ENCODE measurements around the gene MAPK14. TPM values are rescaled to one million over a fixed set of nuclear protein-coding genes. Genes with fewer than 3 reads are reported as not detected.

MAPK14 gene
- total RNA-seq, 3 donors from 2014 or later (not counting 1 experiment from before 2014, with no cell fraction given): 68.0 to 106 (median 84.5) TPM

GRCh38 chr6:36066817-36067216 is 39.2 kb downstream of the MAPK14 start:
- no peaks in the 10 kb centered on the region for H3K9me3 Mint-ChIP-seq
- no peak overlapping the region for H3K4me3 ChIP-seq (ENCODE audit: low read length)
- no peaks in the 10 kb centered on the region for H3K27me3 Mint-ChIP-seq (ENCODE audit: low read depth in 2 of 2)
- no peaks in the 10 kb centered on the region for H3K9me3 ChIP-seq (ENCODE audit: control insufficient read depth, insufficient read depth, low read length)
- no peaks in the 10 kb centered on the region for H3K36me3 Mint-ChIP-seq
- H3K4me1 Mint-ChIP-seq: peaks cover 67 to 73% of the 10 kb centered on the region in 2 donors
- H3K36me3 ChIP-seq (ENCODE audit: control insufficient read depth, insufficient read depth, low read length): peaks cover 13% of the 10 kb centered on the region
- no peak overlapping the region for H3K27ac ChIP-seq (ENCODE audit: low read length)
- 100% methylated on average over 1 of the region's 2 CpGs for WGBS (ENCODE audit: insufficient coverage)
- H3K27ac Mint-ChIP-seq: peak overlapping the region; percentile 45 to 68
- TF ChIP-seq CTCF (IDR thresholded peaks at IDR 0.05): no peak
- intact Hi-C loops (cut with micrococcal nuclease): no loop called here
- no peaks in the 10 kb centered on the region for H3K27me3 ChIP-seq (ENCODE audit: control insufficient read depth, insufficient read depth, low read length)
- H3K4me1 ChIP-seq (ENCODE audit: control insufficient read depth, insufficient read depth, low read length): no peaks in the 10 kb centered on the region
- H3K4me3 Mint-ChIP-seq: no peak overlapping the region
- ATAC-seq: no peak
- DNase-seq: no peak

DNA sequence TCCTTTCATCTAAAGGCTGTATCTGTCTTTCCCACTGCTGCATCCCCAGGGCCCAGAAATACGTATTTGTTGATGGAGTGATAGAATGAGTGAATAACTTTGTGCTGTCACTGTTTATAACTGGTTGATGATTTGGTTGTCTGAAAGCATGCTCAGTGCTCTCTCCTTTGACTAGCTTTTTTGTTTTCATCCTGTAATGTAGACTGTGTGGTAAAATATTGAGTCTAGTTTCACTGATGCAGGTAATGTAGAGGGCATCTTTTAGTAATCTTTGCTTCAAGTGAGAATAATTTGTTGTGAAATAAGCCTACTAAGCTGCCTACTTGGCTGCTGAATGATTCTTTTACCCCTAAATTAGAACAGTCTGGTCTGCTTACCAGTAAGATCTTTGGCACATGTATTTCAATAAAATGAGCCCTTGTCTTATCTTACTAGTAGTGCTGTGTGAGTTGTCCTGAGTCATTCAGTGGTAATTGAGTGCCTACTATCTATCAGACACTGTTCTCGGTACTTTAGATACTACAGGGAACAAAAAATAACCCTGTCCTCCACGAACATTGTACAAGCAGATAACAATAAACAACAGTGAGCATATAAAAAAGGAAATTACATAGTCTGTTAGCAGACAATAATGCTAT is 39.9 kb downstream of the MAPK14 start:
- H3K36me3 ChIP-seq (ENCODE audit: control insufficient read depth, insufficient read depth, low read length): peaks cover 9% of the 10 kb centered on the region
- WGBS (ENCODE audit: insufficient coverage): 96% methylated on average over 2 of the region's 3 CpGs
- H3K4me3 ChIP-seq (ENCODE audit: low read length): no peak overlapping the region
- no peaks in the 10 kb centered on the region for H3K9me3 ChIP-seq (ENCODE audit: control insufficient read depth, insufficient read depth, low read length)
- ATAC-seq (peak in 1 of 3 donors; percentile 43), DNase-seq (no peak)
- no peaks in the 10 kb centered on the region for H3K36me3 Mint-ChIP-seq
- no peaks in the 10 kb centered on the region for H3K9me3 Mint-ChIP-seq
- H3K27ac Mint-ChIP-seq: peak overlapping the region; percentile 31 to 45
- no peak for TF ChIP-seq CTCF (IDR thresholded peaks at IDR 0.05)
- intact Hi-C loops (cut with micrococcal nuclease): no loop called here
- no peaks in the 10 kb centered on the region for H3K27me3 Mint-ChIP-seq (ENCODE audit: low read depth in 2 of 2)
- no peak overlapping the region for H3K4me3 Mint-ChIP-seq
- H3K4me1 Mint-ChIP-seq: peaks cover 73 to 79% of the 10 kb centered on the region in 2 donors
- no peak overlapping the region for H3K27ac ChIP-seq (ENCODE audit: low read length)
- H3K4me1 ChIP-seq (ENCODE audit: control insufficient read depth, insufficient read depth, low read length): no peaks in the 10 kb centered on the region
- H3K27me3 ChIP-seq (ENCODE audit: control insufficient read depth, insufficient read depth, low read length): no peaks in the 10 kb centered on the region

- Histone ChIP-seq H3K4me1 (ENCODE audit: control insufficient read depth, insufficient read depth, low read length) (no peaks in the 10 kb centered on the region), H3K27me3 (ENCODE audit: control insufficient read depth, insufficient read depth, low read length) (no peaks in the 10 kb centered on the region), H3K36me3 (ENCODE audit: control insufficient read depth, insufficient read depth, low read length) (peaks cover 9% of the 10 kb centered on the region), H3K9me3 (ENCODE audit: control insufficient read depth, insufficient read depth, low read length) (no peaks in the 10 kb centered on the region), H3K4me3 (ENCODE audit: low read length) (no peak overlapping the region), H3K27ac (ENCODE audit: low read length) (no peak overlapping the region)
- no peak for DNase-seq
- intact Hi-C loops (cut with micrococcal nuclease): no loop called here
- Mint-ChIP-seq H3K27me3 (ENCODE audit: low read depth in 2 of 2) (no peaks in the 10 kb centered on the region), H3K27ac (peak overlapping the region; percentile 31 to 45), H3K4me1 (peaks cover 75 to 79% of the 10 kb centered on the region in 2 donors), H3K36me3 (no peaks in the 10 kb centered on the region), H3K4me3 (no peak overlapping the region), H3K9me3 (no peaks in the 10 kb centered on the region)
- no peak for TF ChIP-seq CTCF (IDR thresholded peaks at IDR 0.05)
- ATAC-seq: no peak
Observed at GRCh38 chr6:36068012-36068392, 40.4 kb downstream of the MAPK14 start.

- Histone ChIP-seq H3K4me3 (ENCODE audit: low read length) (no peak overlapping the region), H3K27me3 (ENCODE audit: control insufficient read depth, insufficient read depth, low read length) (no peaks in the 10 kb centered on the region), H3K4me1 (ENCODE audit: control insufficient read depth, insufficient read depth, low read length) (no peaks in the 10 kb centered on the region), H3K27ac (ENCODE audit: low read length) (no peak overlapping the region), H3K36me3 (ENCODE audit: control insufficient read depth, insufficient read depth, low read length) (peaks cover 5% of the 10 kb centered on the region), H3K9me3 (ENCODE audit: control insufficient read depth, insufficient read depth, low read length) (no peaks in the 10 kb centered on the region)
- no peaks in the 10 kb centered on the region for H3K27me3 Mint-ChIP-seq (ENCODE audit: low read depth in 2 of 2)
- peaks cover 76 to 81% of the 10 kb centered on the region in 2 donors for H3K4me1 Mint-ChIP-seq
- intact Hi-C loops (cut with micrococcal nuclease): no loop called here
- no peaks in the 10 kb centered on the region for H3K9me3 Mint-ChIP-seq
- peak overlapping the region; percentile 31 to 45 for H3K27ac Mint-ChIP-seq
- TF ChIP-seq CTCF (IDR thresholded peaks at IDR 0.05): no peak
- no peak overlapping the region for H3K4me3 Mint-ChIP-seq
- 96% methylated on average over 3 of the region's 3 CpGs for WGBS (ENCODE audit: insufficient coverage)
- no peak for ATAC-seq
- no peak for DNase-seq
- no peaks in the 10 kb centered on the region for H3K36me3 Mint-ChIP-seq
Observed at GRCh38 chr6:36068586-36068985, 41.0 kb downstream of the MAPK14 start.

Data from natural killer cell (primary cell).